ENCODE measurements around the gene FHIT. TPM values are rescaled to one million over a fixed set of nuclear protein-coding genes. Genes with fewer than 3 reads are reported as not detected.

The FHIT gene
- total RNA-seq, 1 experiment from 2014 or later = 0.39 TPM

GRCh38 chr3:59772416-59773408, 1478.5 kb downstream of the FHIT start:
- DNase-seq (ENCODE audit: low read depth) = no peak

DNA sequence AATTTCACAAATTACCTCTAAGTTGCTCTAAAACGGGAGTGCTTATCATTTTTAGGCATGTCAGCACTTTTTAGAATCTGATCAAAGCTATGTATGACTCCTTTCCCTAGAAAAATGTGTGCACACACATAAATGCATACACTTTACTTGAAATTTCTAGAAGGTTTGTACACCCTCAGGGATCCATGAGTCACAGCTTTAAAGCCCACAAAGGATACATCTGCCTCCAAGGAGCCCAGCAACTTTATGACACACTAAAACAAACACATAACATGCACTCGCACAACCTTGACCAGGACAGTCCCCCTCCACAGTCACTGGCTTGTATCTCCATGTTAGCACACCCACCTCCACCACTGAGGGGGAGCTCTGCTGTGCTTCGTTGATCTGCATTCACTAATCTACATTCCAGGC, 1479.5 kb downstream of the FHIT start:
- DNase-seq (ENCODE audit: low read depth) = peak; percentile 90

- DNase-seq (ENCODE audit: low read depth) = no peak
Observed at GRCh38 chr3:59769127-59769750, 1482.0 kb downstream of the FHIT start.

- no peak for DNase-seq (ENCODE audit: low read depth)
Observed at GRCh38 chr3:59766200-59766872, 1484.9 kb downstream of the FHIT start.

DNA sequence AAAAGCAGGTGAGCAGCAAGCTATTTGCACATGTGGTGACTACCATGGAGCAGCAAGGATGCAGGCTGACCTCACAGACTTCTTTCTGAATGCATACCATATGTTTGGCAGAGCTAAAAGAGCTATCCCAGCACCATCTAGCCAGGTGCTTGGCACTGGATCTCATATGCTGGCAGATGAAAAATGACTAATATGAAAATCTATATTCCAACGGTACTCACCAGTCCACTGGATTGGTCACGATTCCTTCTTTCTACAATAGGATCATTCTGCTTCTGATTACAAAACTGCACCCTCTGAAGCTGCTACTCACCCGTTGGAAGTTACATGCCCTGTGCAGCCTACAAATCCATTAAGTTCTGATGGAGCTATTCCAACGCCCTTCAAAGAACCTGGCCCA, 1487.1 kb downstream of the FHIT start:
- DNase-seq (ENCODE audit: low read depth) = no peak

DNA sequence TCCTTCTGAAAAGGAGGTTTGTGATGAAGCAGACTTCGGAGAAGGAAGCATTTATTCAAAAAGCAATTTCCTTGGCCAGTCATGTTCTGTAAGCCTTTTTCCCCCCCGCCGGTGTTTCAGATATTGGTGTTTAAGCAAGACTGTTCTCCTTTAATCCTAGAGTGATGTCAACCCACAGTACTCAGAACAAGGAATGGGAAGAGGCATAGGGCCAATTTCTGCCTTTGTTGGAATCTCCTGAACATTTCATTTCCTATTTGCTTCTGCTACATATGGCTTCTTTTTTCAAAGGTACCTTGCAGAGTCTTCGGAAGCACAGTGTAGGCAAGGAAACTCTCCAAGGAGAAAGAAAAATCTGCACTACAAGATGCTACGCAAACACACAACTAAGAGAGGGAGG, 1488.3 kb downstream of the FHIT start:
- DNase-seq (ENCODE audit: low read depth) = no peak

DNA sequence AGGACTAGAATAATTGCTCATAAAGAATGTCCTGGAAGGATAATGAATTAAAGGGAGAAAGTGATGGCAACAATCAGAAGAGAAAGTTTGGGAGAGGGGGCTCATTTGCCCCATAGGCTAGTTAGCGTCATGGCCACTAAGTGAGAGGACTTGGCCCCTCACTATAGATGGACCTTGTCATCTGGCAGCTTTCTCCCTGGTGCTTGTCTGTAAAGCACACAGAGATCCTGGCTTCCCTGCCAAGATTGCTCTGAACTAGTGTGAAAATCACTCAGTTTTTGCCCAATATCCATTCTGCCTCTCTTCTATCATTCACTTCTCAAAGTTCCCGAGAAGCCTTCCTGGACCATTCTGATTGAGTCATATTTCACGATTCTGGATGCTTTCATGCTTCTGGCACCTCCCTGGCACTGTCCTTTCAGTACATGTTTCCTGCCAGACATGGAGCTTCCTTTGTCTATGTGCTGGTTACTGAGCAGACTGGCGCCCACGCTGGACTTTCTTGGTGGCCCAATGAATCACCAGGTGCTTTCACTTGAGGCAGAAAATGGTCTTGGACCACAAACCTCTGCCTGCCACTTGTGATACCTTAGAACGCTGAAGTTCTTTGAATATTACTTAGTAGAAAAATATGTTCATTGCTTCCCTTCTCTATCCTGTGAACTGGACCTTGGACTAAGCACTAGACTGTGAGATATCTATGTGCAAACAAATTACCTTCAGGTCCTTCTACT, 1491.8 kb downstream of the FHIT start:
- peak; percentile 59 for DNase-seq (ENCODE audit: low read depth)

- DNase-seq (ENCODE audit: low read depth) = no peak
Observed at GRCh38 chr3:59758672-59759071, 1492.6 kb downstream of the FHIT start.

DNA sequence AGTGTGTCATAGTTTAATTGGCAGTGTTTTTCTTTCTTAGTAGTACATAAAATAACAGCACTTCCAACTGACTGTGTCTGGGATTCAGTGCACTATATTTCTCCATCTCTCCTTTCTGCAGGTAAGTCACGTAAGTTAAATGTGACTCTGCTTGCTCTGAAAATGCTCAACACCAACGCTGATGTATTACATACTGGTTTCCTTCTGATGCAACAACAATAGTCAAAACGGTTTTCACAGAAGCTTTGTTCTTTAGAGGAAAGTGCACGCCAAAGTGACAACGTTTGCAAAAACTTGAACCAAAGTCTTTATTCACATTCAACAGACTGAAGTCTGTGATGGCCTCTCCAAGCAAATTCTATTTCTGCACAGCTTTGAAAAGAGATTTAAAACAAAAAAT, 1494.3 kb downstream of the FHIT start:
- no peak for DNase-seq (ENCODE audit: low read depth)

DNA sequence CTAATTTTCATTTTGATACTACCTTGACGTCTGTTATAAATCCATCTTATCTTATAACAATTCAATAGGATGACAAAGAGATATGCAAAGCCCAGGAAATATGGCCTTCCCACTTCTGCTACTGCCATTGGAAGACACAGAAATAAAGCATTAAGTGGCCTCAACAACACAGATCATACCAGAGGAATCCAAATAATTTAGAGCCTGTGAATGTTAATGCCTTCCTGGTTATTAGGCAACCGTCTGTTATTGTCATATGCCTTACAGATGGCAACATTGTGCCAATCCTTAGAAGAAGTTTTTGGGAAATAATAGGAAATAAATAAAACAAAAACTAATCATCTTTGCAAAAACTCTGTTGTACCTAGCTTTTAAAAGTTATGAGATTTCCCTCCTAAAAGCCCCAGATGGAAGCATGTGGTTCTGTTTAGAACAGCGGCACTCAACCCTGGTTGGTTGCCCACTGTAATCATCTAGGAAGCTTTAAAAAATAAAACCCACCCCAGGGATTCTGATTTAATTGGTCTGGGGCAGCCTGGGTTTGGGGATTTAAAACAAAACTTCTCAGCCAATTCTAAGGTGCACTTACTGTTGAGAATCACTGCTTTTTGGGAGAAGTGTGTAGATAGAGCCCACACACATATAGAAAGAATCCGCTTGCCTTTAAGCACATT, 1496.7 kb downstream of the FHIT start:
- DNase-seq (ENCODE audit: low read depth) = no peak

- DNase-seq (ENCODE audit: low read depth) = no peak
Observed at GRCh38 chr3:59753808-59754450, 1497.3 kb downstream of the FHIT start.

- no peak for DNase-seq (ENCODE audit: low read depth)
Observed at GRCh38 chr3:59752925-59753324, 1498.3 kb downstream of the FHIT start.

GRCh38 chr3:59751606-59752005, 1499.6 kb downstream of the FHIT start:
- DNase-seq (ENCODE audit: low read depth) = peak; percentile 26

DNA sequence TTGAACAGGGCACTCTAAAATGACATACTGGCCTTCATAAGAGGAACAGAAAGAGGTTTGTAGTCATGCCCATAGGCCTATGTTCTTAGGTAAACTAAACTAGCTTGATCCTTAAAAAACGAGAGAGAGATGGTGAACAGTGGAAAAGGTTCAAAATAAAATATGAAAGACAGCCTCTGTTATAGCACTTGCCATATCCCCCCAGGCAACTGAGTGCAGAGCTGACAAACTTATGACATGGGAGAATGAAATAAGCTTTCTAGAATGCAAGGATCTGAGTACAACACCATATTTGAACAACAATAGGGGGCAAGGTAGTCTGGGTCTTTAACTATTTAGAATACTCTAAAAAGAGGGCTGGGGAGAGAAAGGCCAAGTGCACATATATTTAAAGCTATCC, 1500.9 kb downstream of the FHIT start:
- DNase-seq (ENCODE audit: low read depth) = no peak

DNA sequence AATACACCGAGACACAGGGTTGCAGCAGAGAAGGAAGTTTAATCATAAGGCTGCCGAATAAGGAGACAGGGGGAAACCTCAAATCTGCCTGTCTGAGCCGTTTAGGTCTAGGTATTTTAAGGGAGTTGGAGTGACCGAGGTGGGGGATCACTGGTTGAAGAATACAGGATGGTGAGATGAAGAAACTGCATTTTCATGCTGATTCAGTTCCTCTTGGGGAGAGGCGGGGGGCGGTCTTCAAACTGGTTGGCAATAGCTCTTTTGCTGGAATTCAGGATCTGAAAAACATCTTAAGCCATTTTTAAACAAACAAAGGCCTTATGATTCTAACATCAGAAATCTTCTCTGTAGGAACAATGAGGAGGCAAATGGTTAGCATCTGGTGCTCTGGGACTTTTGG, 1502.0 kb downstream of the FHIT start:
- DNase-seq (ENCODE audit: low read depth) = no peak

- DNase-seq (ENCODE audit: low read depth) = no peak
Observed at GRCh38 chr3:59746585-59746984, 1504.7 kb downstream of the FHIT start.

- DNase-seq (ENCODE audit: low read depth) = no peak
Observed at GRCh38 chr3:59737241-59737640, 1514.0 kb downstream of the FHIT start.

DNA sequence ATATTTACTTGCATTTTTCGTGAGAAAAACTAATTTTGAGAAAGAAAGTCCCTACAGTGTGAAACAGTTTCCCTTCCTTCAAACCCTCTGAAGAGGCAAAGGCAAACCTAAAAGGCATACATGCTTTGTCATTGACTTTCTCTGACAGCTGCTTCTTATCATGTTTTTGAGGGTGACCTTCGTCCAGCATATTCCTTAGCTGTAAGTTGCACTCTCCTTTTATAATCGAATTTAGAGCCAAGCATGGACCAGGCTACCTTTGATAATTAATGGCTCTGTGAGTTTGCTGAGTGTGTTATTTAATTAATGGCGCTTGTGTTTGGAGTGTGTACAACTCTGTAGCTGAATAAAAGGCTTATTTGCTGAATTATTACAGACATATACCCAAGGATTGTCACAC, 1517.2 kb downstream of the FHIT start:
- DNase-seq (ENCODE audit: low read depth) = no peak

DNA sequence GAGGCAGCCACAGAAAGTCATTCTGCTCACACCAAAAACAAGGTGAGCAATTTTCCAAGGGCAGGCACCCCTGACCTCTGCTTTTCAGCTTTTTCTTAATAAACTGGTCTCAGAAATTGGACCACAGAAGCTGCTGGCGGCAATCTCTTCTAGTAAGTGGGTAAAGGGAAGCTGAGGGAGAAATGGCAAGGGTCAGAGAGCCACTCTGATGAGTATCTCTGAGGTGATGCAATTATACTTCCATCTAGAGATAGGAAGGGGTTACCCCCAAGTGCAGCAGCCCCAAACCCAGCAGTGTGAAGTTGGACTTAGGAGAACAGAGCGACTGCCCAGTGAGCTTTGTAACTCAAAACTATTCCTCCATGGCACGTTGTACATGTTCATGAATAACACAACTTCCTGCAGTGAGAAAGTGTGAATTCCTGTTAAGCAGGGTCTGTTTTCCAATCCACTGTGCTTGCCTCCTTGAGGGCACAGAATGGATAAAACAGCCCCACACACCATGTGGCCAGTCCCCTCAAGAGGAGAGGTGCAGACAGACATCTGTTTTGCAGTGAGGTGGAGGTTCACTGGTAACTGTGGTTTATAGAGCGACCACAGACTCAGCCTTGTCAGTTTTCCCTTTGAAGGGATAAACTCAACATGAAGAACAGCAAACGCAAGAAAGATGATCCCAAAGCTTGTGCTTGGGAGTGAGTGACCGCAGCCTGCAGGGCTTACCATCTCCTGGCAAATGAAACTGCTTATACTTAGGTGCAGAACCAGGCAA, 1518.0 kb downstream of the FHIT start:
- DNase-seq (ENCODE audit: low read depth) = no peak

DNA sequence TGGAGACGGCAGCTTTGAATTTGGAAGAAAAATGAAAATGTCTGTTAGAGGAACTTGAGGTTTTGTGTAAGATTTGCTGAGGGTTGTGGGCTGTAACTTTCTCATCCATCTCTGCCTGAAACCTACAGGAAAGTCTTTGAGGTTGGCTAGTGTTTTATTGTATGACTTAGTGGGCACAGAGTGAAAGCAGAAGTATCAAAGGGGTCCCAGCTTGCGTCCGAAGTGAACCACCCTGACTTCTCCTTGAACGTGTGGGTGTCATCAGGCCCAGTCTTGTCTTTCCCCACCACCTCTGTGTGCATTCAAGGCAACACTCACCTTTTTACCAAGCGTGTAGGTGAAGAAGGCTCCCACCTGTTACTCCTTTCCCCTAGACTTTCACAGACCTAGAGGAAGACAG, 1519.3 kb downstream of the FHIT start:
- DNase-seq (ENCODE audit: low read depth) = no peak

Data from M059J (cell line).